Naive thymus-derived CD4-positive, alpha-beta T cell (primary cell): ENCODE results near the gene ASB7. TPM values are rescaled to one million over a fixed set of nuclear protein-coding genes. Genes with fewer than 3 reads are reported as not detected.

Source experiments
- ATAC-seq: fragments of 150-1000 bp; cut with Tn5 transposase; 2 replicates; pipeline ENCODE4 v1.10.0; 2021; ENCODE audit warnings: mild to moderate bottlenecking, moderate library complexity
- CTCF ChIA-PET: fragments of 350-600 bp; sonication (Branson Sonifier 250); formaldehyde crosslinking; loops from one replicate; lab custom pipeline; 2021; ENCODE audit warnings: antibody characterized with exemption; lab: Charles Lee
- POLR2A ChIA-PET: fragments of 350-600 bp; sonication (Branson Sonifier 250); formaldehyde crosslinking; loops from one replicate; lab custom pipeline; 2021; ENCODE audit warnings: antibody characterized with exemption, inconsistent platforms; lab: Charles Lee
- DNase-seq, 9 donors: peaks; one replicate each; pipeline versions ENCODE4 v3.0.0 to v3.0.0-alpha.2; 2020 to 2022; ENCODE audit warnings: mixed read lengths in 1 of 9
- H3K27ac ChIP-seq: one replicate; pipeline ENCODE4 v1.7.0; 2013; ENCODE audit warnings: mild to moderate bottlenecking, low read depth, low read length, moderate library complexity
- H3K27me3 ChIP-seq, 2 donors: one replicate each; pipeline ENCODE4 v1.7.0; 2013; ENCODE audit warnings: low read length in 2 of 2, mild to moderate bottlenecking in 2 of 2, moderate library complexity in 2 of 2; ENCODE audit not compliant: control insufficient read depth in 2 of 2, insufficient read depth in 2 of 2
- H3K36me3 ChIP-seq, 3 experiments: 1 replicate in 2 of 3; 2 replicates in 1 of 3; pipeline ENCODE4 v1.7.0; 2013; ENCODE audit warnings: low read length in 3 of 3, mild to moderate bottlenecking in 3 of 3, moderate library complexity in 1 of 3; ENCODE audit not compliant: insufficient read depth in 3 of 3, control insufficient read depth in 2 of 3
- H3K4me1 ChIP-seq, 2 donors: one replicate each; pipeline ENCODE4 v1.7.0; 2013; ENCODE audit warnings: low read length in 2 of 2, mild to moderate bottlenecking in 2 of 2, moderate library complexity in 1 of 2; ENCODE audit not compliant: control insufficient read depth in 2 of 2, insufficient read depth in 2 of 2
- H3K4me3 ChIP-seq: 2 replicates; pipeline ENCODE4 v1.7.0; 2013; ENCODE audit warnings: mild to moderate bottlenecking, low read length
- H3K9me3 ChIP-seq, 3 experiments: 1 replicate in 2 of 3; 2 replicates in 1 of 3; pipeline ENCODE4 v1.7.0; 2013; ENCODE audit warnings: low read length in 3 of 3; ENCODE audit not compliant: control insufficient read depth in 2 of 3
- H3K27ac Mint-ChIP-seq, 9 donors: one replicate each; pipeline ENCODE4 v1.8.0; 2020 to 2022; ENCODE audit warnings: mixed read lengths in 9 of 9, mild to moderate bottlenecking in 8 of 9, moderate library complexity in 5 of 9, inconsistent platforms in 2 of 9
- H3K27me3 Mint-ChIP-seq, 5 donors: one replicate each; pipeline ENCODE4 v1.8.0; 2021 to 2022; ENCODE audit warnings: mixed read lengths in 5 of 5, mild to moderate bottlenecking in 1 of 5
- H3K36me3 Mint-ChIP-seq, 5 donors: one replicate each; pipeline ENCODE4 v1.8.0; 2020 to 2022; ENCODE audit warnings: mixed read lengths in 5 of 5, mild to moderate bottlenecking in 3 of 5, inconsistent platforms in 1 of 5
- H3K4me1 Mint-ChIP-seq, 7 donors: one replicate each; pipeline ENCODE4 v1.8.0; 2020 to 2022; ENCODE audit warnings: mixed read lengths in 7 of 7, mild to moderate bottlenecking in 3 of 7, inconsistent platforms in 1 of 7
- H3K4me3 Mint-ChIP-seq, 10 donors: one replicate each; pipeline ENCODE4 v1.8.0; 2020 to 2022; ENCODE audit warnings: mild to moderate bottlenecking in 10 of 10, mixed read lengths in 10 of 10, moderate library complexity in 6 of 10, inconsistent platforms in 2 of 10
- H3K9me3 Mint-ChIP-seq, 11 donors: one replicate each; pipeline ENCODE4 v1.8.0; 2020 to 2022; ENCODE audit warnings: mixed read lengths in 11 of 11, mild to moderate bottlenecking in 4 of 11, inconsistent platforms in 1 of 11, moderate library complexity in 1 of 11
- intact Hi-C, 2 donors: fragments of 100-400 bp; cut with micrococcal nuclease; formaldehyde crosslinking; loops; one replicate each; pipeline ENCODE4 v1.15.1; 2023
- polyA plus RNA-seq, 2 donors: library from polyadenylated mRNA; unstranded; fragments of 300-500 nt; fragmentation: Illumina TruSeq; gene quantifications; one replicate each; pipeline ENCODE4 v1.2.3, GENCODE V29; 2021
- total RNA-seq, 6 experiments: library from RNA in 5 of 6; stranded (reverse) in 5 of 6; gene quantifications; 1 replicate in 5 of 6; 2 replicates in 1 of 6; pipeline ENCODE4 v1.2.3 and lab custom pipeline; 2021 to 2026

Gene ASB7
- total and polyA plus RNA-seq, 7 experiments from 2014 or later: 11.8 to 27.2 (median 17.6) TPM

DNA sequence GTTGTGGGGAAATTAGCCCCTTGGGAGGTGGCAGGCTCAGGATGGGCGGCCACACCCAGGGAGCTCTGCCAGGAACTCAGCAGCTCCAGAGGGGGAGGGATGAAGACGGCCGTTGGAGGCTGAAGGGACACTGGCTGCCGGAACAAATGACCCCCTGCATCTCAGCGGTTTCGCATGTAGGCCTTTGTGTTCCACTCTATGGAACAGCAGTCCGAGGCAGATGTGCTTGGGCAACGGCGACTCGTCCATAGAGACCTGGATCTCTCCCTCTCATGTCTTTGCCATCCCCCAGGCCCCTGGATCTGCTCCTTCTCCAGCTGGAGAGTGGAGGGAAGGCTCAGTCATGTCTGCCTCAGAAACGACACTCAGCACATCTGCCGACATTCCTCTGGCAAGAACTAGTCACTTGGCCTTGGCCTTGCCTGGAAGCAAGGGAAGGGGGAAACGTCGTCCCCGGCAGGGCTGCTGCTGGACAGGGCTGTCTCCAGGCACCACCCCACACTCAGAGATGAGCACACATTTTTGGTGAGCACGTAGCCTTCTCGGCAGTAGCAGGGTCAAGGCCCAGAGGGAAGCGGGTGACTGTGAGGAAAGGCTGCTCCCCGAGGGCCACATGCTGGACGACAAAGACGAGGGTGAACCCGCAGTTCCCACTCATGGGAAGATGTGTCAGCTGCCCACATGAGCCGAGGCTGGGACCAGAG is 83.8 kb downstream of the ASB7 start:
- ATAC-seq: no peak
- Histone ChIP-seq H3K36me3 (no peaks in the 10 kb centered on the region), H3K4me3 (no peak overlapping the region), H3K27me3 (no peaks in the 10 kb centered on the region), H3K9me3 (no peaks in the 10 kb centered on the region), H3K4me1 (no peaks in the 10 kb centered on the region), H3K27ac (no peak overlapping the region)
- no peak for DNase-seq
- Mint-ChIP-seq H3K27ac (no peak overlapping the region), H3K4me3 (no peak overlapping the region), H3K36me3 (peaks cover 0 to 7% (median 0%) of the 10 kb centered on the region in 5 donors), H3K27me3 (peaks cover 4 to 18% (median 13%) of the 10 kb centered on the region in 5 donors), H3K9me3 (peaks cover 0 to 8% (median 3%) of the 10 kb centered on the region in 11 donors), H3K4me1 (no peaks in the 10 kb centered on the region)
- CTCF ChIA-PET: no interaction called here
- intact Hi-C loops: no loop called here
- POLR2A ChIA-PET: interaction anchor here (0.6 kb wide), 1 partner anchor 28 kb away, joined by 3 read pairs; no protein-coding TSS in a partner anchor

- ChIA-PET CTCF (no interaction called here), POLR2A (interaction anchor here (0.6 kb wide), 1 partner anchor 29 kb away, joined by 3 read pairs; no protein-coding TSS in a partner anchor)
- DNase-seq (no peak), ATAC-seq (no peak)
- Histone ChIP-seq H3K4me3 (no peak overlapping the region), H3K9me3 (no peaks in the 10 kb centered on the region), H3K4me1 (no peaks in the 10 kb centered on the region), H3K36me3 (no peaks in the 10 kb centered on the region), H3K27me3 (no peaks in the 10 kb centered on the region), H3K27ac (no peak overlapping the region)
- H3K27me3 Mint-ChIP-seq: peaks cover 4 to 13% (median 9%) of the 10 kb centered on the region in 5 donors
- no peak overlapping the region for H3K27ac Mint-ChIP-seq
- peaks cover 0 to 1% (median 0%) of the 10 kb centered on the region in 11 donors for H3K9me3 Mint-ChIP-seq
- H3K4me3 Mint-ChIP-seq: no peak overlapping the region
- intact Hi-C loops: no loop called here
- H3K36me3 Mint-ChIP-seq: peaks cover 0 to 2% (median 0%) of the 10 kb centered on the region in 5 donors
- H3K4me1 Mint-ChIP-seq: no peaks in the 10 kb centered on the region
Observed at GRCh38 chr15:100686725-100687473, 84.5 kb downstream of the ASB7 start.

- ATAC-seq (no peak), DNase-seq (no peak)
- Mint-ChIP-seq H3K36me3 (no peaks in the 10 kb centered on the region), H3K4me1 (no peaks in the 10 kb centered on the region), H3K27me3 (peaks cover 4 to 13% (median 7%) of the 10 kb centered on the region in 5 donors), H3K4me3 (no peak overlapping the region), H3K9me3 (no peaks in the 10 kb centered on the region), H3K27ac (peak overlapping the region in 1 of 9 donors; percentile 31)
- CTCF ChIA-PET: no interaction called here
- Histone ChIP-seq H3K4me3 (no peak overlapping the region), H3K4me1 (no peaks in the 10 kb centered on the region), H3K27me3 (no peaks in the 10 kb centered on the region), H3K36me3 (no peaks in the 10 kb centered on the region), H3K9me3 (no peaks in the 10 kb centered on the region), H3K27ac (no peak overlapping the region)
- POLR2A ChIA-PET: no interaction called here
- intact Hi-C loops: no loop called here
Observed at GRCh38 chr15:100687582-100688141, 85.3 kb downstream of the ASB7 start.

- Histone ChIP-seq H3K27ac (no peak overlapping the region), H3K27me3 (no peaks in the 10 kb centered on the region), H3K9me3 (no peaks in the 10 kb centered on the region), H3K36me3 (no peaks in the 10 kb centered on the region), H3K4me3 (no peak overlapping the region), H3K4me1 (no peaks in the 10 kb centered on the region)
- no peaks in the 10 kb centered on the region for H3K36me3 Mint-ChIP-seq
- intact Hi-C loops: no loop called here
- H3K4me3 Mint-ChIP-seq: no peak overlapping the region
- H3K4me1 Mint-ChIP-seq: no peaks in the 10 kb centered on the region
- H3K9me3 Mint-ChIP-seq: no peaks in the 10 kb centered on the region
- H3K27ac Mint-ChIP-seq: no peak overlapping the region
- peaks cover 7 to 18% (median 13%) of the 10 kb centered on the region in 5 donors for H3K27me3 Mint-ChIP-seq
- CTCF ChIA-PET: no interaction called here
- ATAC-seq: no peak
- POLR2A ChIA-PET: no interaction called here
- no peak for DNase-seq
Observed at GRCh38 chr15:100688549-100689120, 86.2 kb downstream of the ASB7 start.

DNA sequence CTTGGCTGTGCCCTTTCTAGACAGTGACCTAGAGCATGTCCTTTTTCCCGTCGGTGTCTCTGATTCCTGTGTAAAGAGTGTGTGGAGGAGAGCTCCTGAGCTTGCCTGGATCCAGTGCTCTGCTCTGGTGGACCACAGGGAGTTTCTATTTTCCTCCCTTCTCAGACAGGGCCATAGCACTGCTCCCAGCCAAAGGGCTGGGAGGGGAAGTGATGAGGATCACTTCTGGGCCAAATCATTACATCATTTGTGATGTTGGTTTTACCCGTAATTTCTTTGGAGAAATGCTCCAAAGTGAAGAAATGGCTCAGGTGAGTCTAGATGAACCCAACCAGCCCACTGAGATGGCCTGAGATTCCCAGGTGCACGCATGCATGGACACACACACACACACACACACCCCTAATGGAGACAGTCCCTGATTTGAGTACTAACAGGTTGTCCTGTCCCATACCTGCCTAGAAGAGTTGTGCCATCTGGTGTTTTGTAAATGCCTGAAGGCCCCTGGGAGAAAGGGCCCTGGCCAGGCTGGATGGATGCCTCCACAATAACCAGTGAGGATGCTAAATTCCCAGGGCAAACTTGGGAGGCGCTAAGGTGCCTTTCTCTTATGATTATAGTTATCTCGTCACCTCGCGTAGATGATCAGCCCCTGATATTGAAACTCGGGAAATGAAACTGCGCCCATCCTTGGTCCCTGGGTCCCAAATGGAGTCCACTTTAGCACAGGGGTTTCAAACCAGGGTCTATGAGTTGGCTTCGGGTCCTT is 86.9 kb downstream of the ASB7 start:
- no peaks in the 10 kb centered on the region for H3K4me1 ChIP-seq
- intact Hi-C loops: no loop called here
- no peaks in the 10 kb centered on the region for H3K9me3 ChIP-seq
- ChIA-PET CTCF (no interaction called here), POLR2A (no interaction called here)
- DNase-seq (no peak), ATAC-seq (no peak)
- no peaks in the 10 kb centered on the region for H3K36me3 ChIP-seq
- no peaks in the 10 kb centered on the region for H3K27me3 ChIP-seq
- no peak overlapping the region for H3K27ac ChIP-seq
- H3K9me3 Mint-ChIP-seq: no peaks in the 10 kb centered on the region
- H3K4me3 ChIP-seq: no peak overlapping the region
- no peaks in the 10 kb centered on the region for H3K36me3 Mint-ChIP-seq
- no peak overlapping the region for H3K27ac Mint-ChIP-seq
- no peak overlapping the region for H3K4me3 Mint-ChIP-seq
- no peaks in the 10 kb centered on the region for H3K4me1 Mint-ChIP-seq
- peaks cover 7 to 18% (median 17%) of the 10 kb centered on the region in 5 donors for H3K27me3 Mint-ChIP-seq

DNA sequence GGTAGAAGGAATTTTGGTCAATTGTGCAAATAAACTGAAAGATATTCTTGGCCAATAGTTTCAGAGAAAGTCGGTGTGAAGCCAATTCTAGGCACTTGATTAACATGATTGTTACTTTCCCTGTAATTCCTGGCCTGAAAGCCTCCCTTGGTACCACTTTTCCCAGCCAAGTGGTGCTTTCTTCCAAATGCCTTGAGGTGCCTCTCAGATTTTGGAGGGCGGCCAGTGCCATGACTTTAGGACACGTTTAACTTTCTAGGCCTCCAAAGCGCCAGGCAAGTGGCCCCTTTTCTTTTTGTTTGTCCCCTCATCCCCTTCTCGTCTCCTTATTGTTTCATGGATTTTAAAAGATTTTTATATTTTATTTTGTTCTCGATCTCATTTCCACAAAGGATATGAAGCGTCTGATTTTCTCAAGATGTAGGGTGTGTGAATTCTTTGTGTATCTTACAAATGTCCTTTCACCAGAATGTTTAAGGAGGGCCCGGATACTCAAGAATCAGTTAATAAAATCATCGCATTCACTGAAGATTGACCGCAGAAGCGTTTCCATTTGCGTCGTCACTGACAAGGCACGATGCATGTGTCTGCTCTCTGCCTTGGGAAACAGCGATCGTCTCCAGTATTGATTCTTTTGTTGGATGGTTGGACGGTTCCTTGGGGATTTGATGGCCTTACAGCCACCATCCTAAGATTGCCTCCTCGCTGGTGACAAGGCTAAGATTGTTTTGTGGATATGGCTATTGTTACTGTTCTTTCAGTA is 87.8 kb downstream of the ASB7 start:
- CTCF ChIA-PET: no interaction called here
- ATAC-seq: no peak

More for the DNA sequence above, 87.8 kb downstream of the ASB7 start:
- no peak overlapping the region for H3K4me3 Mint-ChIP-seq
- intact Hi-C loops: no loop called here
- POLR2A ChIA-PET: no interaction called here
- H3K27ac Mint-ChIP-seq: no peak overlapping the region
- DNase-seq: no peak
- peaks cover 7 to 20% (median 17%) of the 10 kb centered on the region in 5 donors for H3K27me3 Mint-ChIP-seq
- H3K27me3 ChIP-seq: no peaks in the 10 kb centered on the region
- H3K36me3 ChIP-seq: no peaks in the 10 kb centered on the region
- H3K9me3 ChIP-seq: no peaks in the 10 kb centered on the region
- no peaks in the 10 kb centered on the region for H3K4me1 Mint-ChIP-seq
- H3K27ac ChIP-seq: no peak overlapping the region
- H3K4me1 ChIP-seq: no peaks in the 10 kb centered on the region
- H3K4me3 ChIP-seq: no peak overlapping the region
- no peaks in the 10 kb centered on the region for H3K36me3 Mint-ChIP-seq
- peaks cover 0 to 2% (median 0%) of the 10 kb centered on the region in 11 donors for H3K9me3 Mint-ChIP-seq
